Activated T-helper 1 cell treated with anti-CD3 and anti-CD28 coated beads, Interleukin-2, amount 50 U/mL, for 16 hours (primary cell): ENCODE measurements around the gene KRTAP20-3.

ENCODE experiments used
- DNase-seq, 2 donors: peaks; one replicate each; pipeline ENCODE4 v3.0.0-alpha.2; 2020; ENCODE audit warnings: low read depth in 1 of 2, low spot score in 1 of 2

The KRTAP20-3 gene

GRCh38 chr21:30680586-30680985 lies 37.9 kb downstream of the KRTAP20-3 start:
- no peak for DNase-seq

GRCh38 chr21:30684506-30684905 lies 41.8 kb downstream of the KRTAP20-3 start:
- DNase-seq = no peak

GRCh38 chr21:30689822-30690221 lies 47.2 kb downstream of the KRTAP20-3 start:
- DNase-seq = no peak
